Activated CD4-positive, alpha-beta T cell treated with anti-CD3 and anti-CD28 coated beads, Interleukin-2, Interleukin-6, amounts not matched to agents 100 ng/mL and 50 ng/mL, durations not matched to agents 16 hours and 8 hours (primary cell): ENCODE results near the gene NFIX.
A peak's percentile ranks its signal among the peaks of the same experiment; 100 is the strongest.

Experiments
- DNase-seq: peaks from one replicate; pipeline ENCODE4 v3.0.0-alpha.2; 2020

The NFIX gene

DNA sequence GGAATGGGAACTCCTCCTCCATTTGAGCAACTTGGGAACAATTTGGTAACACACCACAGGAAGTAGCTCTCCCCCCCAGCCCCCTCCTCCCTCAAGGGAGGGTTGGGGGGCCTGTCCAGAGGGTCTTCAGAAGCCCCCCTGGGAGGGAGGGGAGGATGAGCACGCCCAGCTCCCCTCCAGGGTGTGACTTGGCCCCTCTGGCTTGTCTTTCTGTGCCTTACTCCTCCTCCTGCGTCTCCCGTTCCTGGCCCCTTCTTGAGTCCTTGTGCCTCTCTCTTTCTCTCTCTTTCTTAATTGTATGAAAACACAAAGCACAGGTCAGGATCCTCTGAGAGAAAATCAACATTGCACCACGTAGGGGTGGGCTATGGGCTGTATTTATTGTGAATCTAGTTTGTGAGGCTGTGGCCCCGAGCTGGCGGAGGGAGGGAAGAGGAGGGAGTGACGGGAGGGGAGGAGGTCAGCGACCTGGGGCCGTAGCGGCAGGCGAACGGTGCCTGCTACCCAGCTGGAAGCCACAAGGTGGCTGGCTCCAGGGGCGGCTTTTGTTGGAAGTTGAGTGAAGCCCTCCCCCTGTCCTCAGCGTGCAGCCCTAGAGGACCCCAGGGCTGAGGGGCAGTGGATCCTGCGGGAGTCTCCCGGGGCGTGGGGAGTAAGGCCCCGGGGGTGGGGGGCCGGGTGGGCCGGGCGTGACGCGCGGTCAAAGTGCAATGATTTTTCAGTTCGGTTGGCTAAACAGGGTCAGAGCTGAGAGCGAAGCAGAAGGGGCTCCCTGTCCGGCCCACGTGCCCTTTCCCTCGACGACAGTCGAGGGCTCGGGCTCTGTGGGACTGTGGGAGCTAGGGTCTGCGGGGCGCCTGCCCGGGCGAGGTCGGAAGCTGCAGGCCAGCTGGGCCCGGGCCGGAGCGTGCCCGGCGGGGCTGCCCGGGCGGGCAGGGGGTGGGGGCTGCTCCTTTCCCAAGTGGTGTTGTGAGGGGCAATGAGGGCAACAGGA, 101.0 kb downstream of the NFIX start:
- DNase-seq: no peak

GRCh38 chr19:13097033-13097462, 101.8 kb downstream of the NFIX start:
- DNase-seq: no peak

GRCh38 chr19:13097463-13098258, 102.4 kb downstream of the NFIX start:
- no peak for DNase-seq

- no peak for DNase-seq
These were observed 103.2 kb downstream of the NFIX start for GRCh38 chr19:13098277-13099072.

GRCh38 chr19:13099073-13099999, 104.1 kb downstream of the NFIX start:
- peak; percentile 88 for DNase-seq

- DNase-seq: peak; percentile 89
These were observed 104.8 kb downstream of the NFIX start for GRCh38 chr19:13100031-13100588.

- DNase-seq: no peak
These were observed 105.7 kb downstream of the NFIX start for GRCh38 chr19:13100841-13101589.

DNA sequence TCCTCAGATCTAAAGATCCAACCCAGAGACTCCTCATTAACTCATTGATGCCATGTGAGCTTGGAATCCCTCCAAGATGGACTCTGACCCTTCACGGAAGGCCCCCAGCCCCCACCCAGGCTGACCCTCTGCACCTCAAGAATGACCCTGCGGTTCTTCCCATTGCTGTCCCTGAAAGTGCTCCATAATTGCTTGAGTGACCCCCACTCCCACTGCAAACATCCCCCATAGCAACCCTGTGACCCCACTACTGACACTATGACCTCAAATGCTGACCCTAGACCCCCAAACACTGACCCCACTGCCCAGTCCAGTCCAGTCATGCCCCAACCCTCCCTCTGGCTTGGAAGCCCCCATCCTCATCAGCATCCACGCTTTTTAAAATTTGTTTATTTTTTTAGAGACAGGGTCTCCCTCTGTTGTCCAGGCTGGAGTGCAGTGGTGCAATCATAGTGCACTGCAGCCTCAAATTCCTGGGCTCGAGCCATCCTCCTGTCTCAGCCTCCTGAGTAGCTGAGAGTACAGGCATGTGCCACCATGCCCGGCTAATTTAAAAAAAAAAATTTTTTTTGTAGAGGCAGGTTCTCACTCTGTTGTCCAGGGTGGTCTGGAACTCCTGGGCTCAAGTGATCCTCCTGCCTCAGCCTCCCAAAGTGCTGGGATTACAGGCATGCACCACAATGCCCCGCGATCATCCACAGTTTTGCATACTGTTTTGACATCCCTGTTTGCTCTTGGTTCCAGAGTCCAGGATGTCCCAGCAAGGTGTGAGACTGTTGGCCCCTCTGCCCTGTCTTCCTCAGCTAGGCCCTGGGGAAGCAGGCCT, 106.5 kb downstream of the NFIX start:
- DNase-seq: no peak

- no peak for DNase-seq
These were observed 107.1 kb downstream of the NFIX start for GRCh38 chr19:13102416-13102665.

GRCh38 chr19:13102666-13103580, 107.6 kb downstream of the NFIX start, which contains the start of gene LYL1:
Gene LYL1, minus strand, starts transcription at chr19:13102858. Its CDS starts 1,687 bp downstream, at chr19:13101171.
- no peak for DNase-seq

- DNase-seq: no peak
These were observed 108.5 kb downstream of the NFIX start for GRCh38 chr19:13103581-13104359.

DNA sequence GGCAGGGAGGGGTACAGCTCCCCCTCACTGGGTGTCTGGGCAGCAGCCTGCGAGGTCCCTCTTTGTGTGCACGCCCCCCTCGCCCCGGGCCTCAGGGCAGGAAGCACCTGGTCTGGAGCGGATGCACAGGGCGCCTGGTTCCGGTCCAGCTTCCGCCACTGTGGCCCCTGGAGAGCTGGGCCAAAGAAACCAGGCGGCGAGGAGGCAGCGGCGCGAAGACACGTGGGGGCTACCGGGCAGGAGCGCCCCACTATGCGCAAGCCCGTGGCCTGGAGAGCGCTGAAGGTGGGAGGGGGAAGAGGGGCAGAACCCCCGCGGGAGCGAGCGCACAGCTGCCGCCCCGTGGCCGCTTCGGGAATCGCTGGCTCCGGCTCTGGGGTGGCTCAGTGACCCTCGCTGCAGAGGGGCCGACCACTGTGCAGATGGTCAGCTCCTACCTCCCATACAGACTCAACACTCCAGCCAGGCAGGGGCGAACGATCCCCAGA, 109.1 kb downstream of the NFIX start:
- peak; percentile 72 for DNase-seq

DNA sequence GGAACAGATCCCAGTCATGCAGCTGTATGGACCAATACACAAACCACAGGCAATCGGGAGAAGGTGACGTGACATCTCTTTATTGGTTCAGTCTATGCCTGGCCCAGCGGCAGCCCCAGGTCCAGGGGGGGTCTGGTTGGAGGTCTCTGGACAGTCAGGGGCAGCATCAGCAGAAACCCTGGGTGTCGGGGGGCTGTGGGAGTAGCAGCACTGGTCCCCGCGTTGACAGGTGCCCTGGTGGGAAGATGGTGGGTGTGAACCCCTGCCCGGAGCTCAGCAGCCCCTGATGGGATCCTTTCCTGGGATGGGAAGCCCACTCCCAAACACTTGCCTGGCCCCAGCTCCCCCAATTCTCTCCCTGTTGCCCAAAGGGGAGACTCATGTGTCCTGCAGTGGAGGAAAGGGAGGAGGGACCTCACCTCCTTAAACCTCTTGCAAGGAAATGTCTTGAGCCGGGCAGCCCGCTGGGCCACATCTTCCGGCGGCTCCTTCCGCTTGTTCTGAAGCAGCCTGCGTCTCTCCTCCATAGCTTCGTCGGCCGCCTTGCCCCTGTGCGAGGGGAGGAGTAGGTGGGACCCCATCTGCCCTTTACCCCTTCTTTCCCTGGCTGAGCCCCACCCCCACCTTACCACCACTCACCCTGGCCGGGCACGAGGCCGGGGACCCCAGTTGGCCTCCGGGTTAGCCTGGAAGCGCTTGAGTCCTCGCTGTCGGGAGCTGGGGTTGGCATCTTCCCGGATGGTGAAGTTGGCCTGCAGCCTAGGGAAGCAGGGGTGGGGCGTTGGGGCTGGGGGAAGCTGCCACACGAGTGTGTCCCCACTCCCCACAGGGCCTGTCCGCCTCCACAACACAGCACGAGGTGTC, 109.8 kb downstream of the NFIX start:
- DNase-seq: no peak

DNA sequence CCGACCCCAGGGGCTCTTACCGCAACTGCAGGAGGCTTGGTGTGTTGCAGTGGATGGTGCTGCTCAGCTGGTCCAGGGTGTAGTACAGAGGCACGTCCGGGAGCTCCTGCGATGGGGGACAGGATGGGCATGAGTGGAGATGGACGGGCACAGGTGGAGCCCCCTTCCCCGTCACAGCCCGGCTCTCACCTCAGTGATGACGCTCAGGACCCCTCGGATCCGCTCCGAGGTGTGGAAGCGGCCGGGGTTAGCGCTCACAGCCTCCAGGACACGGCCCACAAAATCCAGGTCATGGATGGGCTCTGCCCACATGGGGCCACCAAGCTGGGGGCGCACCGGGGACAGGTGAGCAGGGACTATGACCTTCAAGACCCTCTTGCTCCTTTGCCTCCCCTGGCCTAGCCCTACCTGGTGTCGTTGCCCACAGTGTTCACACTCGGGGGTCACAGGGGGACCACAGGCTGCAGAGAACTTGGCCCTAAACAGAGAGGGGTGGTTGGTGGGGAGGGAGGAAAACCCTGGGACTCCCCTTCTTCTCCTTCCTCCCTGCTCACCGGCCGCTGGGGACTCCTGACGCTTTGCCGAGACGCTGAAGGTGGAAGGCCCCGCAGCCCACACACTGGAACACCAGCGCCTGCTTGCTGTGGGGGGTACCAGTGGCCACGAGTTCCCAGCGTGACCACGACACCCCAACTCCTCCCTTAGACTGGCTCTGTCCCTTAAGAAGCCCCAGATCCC, 114.3 kb downstream of the NFIX start:
- no peak for DNase-seq

- DNase-seq: no peak
These were observed 114.9 kb downstream of the NFIX start for GRCh38 chr19:13110099-13110610.

GRCh38 chr19:13112555-13112954, 117.3 kb downstream of the NFIX start:
- no peak for DNase-seq
